ENCODE results near the gene ROS1.
A peak's percentile ranks its signal among the peaks of the same experiment; 100 is the strongest.
"Not testable (repeated sequence)": the region's sequence is repeated elsewhere in the genome, so short reads cannot be mapped to it uniquely, and the experiment has no call there.

Gene ROS1

DNA sequence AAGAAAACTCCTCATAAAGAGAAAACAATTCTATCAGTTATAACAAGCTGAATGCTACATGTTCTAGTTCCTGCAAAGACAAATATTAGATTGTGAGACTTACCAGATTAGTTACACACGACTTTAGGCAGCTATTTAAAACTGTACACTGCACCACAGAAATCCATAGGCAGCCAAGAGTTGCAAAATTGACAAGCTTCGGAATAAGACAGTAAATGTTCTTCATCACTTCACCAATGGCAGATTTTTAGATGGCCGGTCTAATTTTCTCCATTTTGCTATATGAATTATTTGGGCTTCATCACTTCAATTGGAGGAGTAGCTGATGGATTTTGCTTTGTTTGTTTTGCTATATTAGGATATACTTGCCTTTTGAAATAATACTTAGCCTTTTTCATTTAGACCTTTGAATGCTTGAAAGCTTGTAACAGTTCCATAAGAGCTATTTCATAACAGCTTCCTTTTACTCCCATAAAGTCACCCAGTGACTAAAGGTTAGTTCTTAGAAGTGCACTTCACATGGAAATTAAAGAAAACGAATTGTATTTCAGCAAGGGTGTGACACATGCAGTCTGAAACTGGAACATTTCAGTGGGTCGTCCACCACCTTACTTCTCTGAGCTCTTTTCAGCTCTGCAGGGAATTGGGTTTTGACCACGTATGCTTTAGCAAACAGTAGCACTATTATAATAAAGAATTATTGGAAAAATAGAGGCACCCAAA, at the start of gene ROS1:
ROS1 (minus strand) TSS at position 512 of the 723 bp plus-strand sequence; CDS start at position 226, 286 bp downstream.
- no peak for DNase-seq (ENCODE audit: low read depth)

DNA sequence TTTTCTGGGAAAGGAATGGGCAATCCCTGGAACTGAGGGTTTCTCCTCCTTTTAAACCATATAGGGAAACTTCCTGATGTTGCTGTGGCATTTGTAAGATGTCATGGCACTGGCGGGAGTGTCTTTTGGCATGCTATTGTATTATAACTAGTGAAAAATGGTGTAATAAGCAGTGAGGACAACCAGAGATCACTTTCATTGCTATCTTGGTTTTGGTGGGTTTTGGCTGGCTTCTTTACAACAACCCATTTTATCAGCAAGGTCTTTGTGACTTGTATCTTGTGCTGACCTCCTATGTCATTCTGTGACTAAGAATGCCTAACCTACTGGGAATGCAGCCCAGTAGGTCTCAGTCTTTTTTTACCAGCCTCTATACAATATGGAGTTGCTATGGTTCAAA, 47.7 kb upstream of the ROS1 start:
- DNase-seq (ENCODE audit: low read depth): no peak

DNA sequence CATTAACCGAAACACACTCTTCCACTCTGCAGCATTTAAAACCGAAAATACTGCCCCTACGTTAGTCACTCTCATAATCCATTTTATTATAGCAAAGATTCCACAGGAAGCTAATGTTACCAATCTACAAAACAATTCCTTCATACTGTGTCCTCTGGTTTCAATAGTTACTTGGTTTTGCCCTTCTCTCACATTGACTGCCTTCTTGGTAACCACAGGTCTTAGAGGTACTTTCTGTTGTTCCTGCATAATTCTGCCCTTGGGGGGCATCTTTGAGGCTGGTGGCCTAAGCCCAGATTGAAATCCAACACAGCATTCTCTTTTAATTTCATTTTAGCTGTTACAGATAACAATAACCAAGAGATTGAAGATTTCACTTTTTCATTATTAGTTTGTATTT, 46.9 kb upstream of the ROS1 start:
- DNase-seq (ENCODE audit: low read depth): no peak

DNA sequence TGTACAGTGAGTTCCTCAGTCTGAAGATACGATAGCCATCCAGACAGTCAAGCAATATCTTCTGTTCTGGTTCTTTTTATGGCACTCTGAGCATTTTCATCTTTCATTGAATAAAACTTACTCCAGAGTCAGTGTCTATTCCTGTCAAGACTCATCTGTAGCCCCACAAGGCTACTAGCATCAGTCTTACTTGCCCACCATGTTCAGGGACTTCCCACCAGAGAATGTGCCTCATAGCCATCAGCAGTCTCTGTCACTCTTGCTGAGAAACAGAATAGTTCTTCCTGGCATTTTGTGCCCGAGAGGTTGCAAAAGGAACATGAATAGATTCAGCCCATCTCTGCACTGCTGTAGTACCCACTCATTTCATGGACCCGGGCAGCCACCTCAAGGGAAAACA, 44.0 kb upstream of the ROS1 start:
- DNase-seq (ENCODE audit: low read depth): no peak

DNA sequence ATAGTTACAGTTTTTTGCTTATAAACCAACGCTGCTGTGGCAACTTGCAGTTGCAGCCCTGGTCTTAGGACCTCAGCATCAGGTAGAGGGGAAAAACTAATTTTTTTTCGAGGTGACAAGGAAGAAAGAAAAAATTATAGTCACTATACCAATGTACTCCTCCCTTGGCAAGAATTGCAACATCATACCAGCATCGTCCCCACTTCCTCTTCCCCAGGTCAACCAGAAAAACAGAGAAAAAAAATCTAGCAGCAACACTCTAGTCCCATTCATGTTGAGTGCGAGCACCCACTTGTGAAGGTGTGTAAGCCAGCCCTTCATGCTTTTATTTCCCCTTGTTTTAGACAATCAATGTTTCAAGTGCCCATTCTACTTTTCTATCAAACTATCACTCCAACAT, 43.6 kb upstream of the ROS1 start:
- no peak for DNase-seq (ENCODE audit: low read depth)

DNA sequence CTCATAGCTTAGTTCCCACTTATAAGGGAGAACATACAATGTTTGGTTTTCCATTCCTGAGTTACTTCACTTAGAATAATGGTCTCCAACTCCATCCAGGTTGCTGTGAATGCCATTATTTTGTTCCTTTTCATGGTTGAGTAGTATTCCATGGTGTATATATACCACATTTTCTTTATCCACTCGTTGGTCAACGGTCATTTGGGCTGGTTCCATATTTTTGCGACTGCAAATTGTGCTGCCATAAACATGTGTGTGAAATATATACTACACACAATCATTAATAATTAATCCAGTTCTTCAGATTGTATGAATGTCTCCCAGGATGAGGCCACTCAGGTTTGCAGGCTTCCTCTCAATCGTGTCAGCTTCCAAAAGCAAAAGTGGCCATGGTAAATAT, 42.8 kb upstream of the ROS1 start:
- DNase-seq (ENCODE audit: low read depth): not testable (repeated sequence)

DNA sequence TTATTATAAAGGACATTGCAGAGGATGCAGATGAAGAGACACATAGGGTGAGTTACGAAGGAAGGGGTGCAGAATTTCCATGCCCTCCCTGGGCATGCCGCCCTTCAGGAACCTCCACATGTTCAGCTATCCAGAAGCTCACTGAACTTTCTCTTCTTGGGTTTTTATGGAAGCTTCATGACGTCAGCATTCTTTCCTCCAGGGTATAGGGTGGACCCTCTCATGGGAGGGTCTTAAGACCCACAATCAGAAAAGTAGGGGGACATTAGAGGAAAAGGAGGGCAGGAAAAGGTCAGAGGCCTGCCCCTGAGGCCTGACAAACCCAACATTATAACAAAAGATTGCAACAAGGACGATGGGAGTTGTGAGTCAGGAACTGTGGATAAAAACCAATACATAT, 42.1 kb upstream of the ROS1 start:
- DNase-seq (ENCODE audit: low read depth): no peak

DNA sequence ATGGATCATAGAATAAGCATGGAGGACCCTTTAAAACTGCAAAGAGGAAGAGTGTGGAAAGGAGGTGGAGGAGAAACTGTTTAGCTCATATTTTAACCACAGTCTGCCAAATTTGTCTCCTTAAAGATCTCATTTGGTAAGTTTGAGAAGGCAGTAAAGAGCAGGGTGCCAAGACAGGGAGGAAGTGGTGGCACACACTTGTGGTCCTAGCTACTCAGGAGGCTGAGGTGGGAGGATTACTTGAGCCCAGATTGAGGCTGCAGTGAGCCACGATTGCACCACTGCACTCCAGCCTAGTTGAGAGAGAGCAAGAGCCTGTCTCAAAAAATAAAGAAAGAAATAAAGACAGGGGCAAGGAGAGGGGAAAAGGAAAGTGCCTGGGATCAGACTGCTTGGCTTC, 39.9 kb upstream of the ROS1 start:
- no peak for DNase-seq (ENCODE audit: low read depth)

DNA sequence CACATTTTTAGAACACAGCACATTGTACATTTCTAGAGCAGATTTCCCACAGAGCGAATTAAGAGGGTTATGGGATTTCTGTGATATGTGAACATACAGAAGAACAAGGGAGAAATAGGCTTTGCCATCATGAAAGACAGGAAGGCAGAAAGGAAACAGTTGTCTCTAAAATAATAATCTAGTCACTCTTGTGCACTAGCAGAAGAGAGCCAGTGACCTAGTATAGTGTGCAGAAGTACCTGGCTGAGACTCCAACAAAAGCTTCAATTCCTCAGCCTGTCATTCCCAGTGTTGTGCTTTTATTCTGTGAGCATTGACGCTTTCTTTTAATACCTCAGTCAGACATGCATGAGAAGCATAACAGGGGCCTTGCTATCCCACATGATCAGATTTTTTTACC, 39.0 kb upstream of the ROS1 start:
- DNase-seq (ENCODE audit: low read depth): no peak

DNA sequence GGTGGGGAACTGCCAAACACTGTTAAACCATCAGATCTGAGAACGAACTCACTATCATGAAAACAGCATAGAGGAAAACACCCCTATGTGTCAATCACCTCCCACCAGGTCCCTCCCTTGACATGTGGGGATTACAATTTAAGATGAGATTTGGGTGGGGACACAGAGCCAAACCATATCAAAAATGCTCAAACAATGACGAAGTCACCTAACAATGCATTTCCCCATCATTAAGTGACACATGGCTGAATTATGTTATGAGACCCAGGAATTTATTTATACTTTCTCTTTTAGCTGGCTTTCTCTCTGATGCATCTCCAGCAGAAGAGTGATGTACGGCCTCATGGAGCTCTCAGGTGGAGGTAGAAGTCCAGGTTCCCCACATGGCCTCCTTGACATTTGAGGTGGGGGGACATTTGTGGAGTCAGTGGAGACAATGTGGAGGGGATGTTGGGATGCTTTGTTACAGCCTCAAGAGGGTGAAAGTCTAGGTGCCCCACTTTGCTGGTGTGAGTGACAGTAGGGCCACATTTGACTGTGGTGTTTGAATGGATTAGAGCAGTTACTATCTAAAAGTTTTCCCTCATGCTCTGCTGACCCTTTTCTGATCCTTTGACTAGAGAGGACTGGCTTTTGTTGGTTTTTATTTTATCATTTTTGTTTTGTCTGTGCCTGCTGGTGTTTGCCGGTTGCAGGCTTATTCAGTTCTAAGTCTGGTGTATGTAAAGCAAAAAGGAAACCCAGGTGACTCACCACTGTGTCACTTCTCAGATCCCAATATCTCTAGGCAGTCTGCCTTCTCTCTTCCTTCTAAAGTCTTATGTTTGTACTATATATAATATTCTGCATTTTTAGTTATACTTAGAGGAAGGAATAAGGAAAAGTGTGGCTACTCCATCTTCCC, 38.3 kb upstream of the ROS1 start:
- DNase-seq (ENCODE audit: low read depth): no peak

DNA sequence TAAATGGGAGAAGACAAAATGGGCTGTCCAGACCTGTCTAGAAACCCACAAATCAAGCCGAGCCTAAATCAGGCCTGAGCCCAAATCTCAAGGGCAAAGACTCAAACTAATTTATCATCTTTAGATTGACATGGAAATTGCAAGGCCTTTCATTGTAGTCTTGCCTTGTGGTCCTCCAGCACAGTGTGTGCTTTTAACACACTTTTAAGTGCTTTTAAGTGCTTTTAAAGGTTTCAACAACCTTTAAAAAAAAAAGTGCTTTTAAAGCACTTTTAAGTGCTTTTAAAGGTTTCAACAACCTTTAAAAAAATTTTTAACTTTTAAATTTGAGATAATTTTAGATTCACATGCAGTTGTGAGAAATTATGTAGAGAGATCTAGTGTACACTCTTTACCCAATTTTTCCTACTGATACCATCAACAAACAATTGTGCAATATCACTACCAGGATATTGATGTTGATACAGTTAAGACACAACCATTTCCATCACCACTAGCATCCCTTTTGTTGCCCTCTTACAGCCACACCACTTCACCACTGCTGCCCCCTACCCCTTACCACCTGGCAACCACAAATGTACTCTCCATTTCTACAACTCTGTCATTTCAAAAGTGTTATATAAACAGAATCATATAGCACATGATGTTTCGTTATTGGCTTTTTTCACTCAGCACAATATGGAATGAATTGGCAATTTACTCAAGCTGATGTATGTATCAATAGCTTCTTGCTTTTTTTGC, 33.6 kb upstream of the ROS1 start:
- DNase-seq (ENCODE audit: low read depth): no peak

DNA sequence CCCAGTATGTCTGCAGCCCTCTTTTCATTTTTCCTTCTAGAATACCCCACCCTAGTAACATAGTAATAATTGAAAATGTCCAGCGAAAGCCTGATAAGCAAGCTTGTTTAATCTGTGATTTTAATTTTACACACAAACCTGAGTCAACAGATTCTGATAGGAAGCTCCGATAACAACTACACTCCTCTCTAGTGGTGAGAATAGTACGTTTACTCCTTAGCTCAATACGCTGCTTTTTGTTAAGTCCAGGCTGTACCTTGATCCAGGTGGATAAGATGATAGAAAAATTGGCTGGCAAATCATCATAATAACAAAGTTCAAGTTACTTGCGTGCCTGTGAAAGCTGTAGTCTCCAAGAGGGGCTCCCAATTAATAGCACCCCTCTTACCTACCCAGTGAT, 31.3 kb upstream of the ROS1 start:
- no peak for DNase-seq (ENCODE audit: low read depth)

DNA sequence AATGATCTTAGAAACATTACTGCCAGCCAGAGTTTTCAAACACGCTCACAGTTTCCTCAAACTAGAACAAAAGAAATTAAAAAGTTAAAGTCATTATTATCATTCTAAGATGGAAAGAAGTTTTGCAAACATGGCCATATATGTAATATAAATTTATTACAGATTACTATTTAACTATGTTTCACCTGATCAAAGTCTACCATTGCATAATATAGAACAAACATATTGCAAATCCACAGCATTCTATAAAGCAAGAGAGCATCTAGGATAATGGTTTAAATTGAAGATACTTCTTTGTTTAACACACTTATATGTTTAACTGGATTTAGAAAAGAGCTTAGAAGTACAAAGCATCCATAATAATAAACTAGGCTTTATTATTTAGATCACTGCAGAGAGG, 30.5 kb upstream of the ROS1 start:
- DNase-seq (ENCODE audit: low read depth): no peak

DNA sequence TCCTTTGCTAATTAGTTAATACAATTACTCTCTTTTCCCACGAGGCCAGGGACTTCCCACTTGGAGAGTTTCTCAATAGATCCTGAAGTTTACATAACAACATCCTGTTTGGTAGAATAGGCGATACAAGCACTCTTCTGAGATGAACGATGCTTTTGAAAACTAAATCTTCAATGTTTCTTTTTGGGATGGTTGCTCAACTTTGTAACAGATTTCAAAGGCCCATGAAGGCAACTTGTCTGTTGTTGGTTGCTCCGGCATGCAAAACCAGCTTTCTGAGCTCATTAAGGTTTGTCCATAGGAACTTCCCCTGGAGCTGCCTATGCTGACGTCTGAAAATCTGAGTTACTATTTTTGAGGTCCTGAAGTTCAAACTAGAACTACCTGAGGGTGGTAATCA, 25.9 kb upstream of the ROS1 start:
- no peak for DNase-seq (ENCODE audit: low read depth)

DNA sequence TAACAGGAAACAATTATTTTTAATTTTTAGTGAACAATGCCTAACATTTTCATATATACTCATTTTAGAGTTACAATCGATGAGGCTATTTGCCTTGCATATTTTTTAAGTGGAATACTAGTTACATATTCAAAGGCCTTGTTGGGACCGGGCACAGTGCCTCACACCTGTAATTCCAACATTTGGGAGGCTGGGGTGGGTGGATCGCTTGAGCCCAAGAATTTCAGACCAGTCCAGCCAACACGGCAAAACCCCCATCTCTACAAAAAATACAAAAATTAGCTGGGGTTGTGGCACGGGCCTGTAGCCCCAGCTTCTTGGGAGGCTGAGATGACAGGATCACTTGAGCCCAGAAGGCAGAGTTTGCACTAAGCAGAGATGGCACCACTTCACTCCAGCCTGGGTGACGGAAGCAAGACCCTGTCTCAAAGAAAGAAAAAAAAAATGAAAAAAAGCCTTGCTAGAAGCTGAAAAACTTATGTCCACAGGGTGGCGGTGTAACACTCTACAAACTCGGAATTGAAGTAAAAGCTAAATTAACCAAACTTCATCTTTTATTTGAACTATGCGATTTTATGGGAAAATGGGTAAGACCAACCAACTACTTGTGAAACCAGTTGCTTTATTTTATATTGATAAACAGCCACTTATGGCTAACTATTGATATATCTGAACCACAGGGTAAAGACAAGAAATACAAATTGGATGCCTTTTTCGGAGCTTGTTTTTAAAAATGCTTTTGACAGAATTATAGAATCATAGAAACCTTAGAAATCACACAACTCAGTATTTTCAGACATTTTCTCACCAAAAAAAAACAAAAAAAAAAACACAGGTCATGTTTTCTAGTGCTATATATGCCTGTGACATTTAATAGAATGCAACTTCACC, 24.1 kb upstream of the ROS1 start:
- peak; percentile 26 for DNase-seq (ENCODE audit: low read depth)

DNA sequence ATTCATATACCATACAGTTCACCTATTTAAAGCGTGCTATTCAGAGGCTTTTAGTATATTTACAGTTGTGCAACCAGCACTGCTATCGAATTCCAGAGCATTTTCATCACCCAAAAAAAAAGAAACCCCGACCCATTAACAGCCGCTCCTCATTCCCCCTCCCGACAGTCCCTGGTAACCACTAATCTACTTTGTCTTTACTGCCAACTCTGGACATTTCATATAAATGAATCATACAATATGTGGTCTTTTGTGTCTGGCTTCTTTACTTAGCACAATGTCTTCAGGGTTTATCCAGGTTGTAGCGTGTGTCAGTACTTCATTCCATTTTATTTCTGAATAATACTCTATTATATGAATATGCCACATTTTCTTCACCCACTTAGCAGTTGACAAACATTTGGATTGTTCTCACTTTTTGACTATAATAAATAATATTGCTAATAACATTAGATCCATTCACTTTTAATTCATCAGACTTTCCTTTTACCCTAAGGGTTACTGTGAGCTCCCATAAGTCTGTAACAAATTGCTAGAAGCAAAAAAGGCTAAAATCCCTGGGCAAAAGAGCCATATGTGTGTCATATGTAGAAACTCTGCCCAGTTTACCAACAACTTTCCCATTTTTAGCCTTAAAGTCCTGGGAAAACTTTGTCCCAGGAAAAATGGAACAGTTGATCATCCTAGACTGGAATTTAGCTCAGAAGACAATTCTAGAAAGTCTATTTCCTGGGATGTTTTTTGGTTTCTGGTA, 23.2 kb upstream of the ROS1 start:
- DNase-seq (ENCODE audit: low read depth): no peak

DNA sequence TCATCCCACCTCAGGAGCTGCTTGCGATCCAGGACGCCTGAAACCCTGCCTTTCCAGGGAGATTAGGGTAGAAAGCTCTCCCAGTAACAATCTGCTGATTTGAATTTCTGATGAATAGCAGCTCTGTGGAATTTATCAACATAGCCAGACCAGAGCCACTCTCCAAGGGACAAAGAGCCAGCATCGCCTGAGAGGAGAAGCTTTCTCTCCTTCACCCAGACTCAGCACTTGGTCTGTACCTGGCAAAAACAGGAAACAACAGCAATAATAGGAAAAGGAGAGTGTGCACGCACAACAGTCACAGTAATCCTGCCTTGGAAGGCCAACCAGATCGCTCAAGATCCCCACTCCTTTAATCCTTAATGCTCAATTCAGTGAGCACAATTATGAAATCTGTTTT, 22.3 kb upstream of the ROS1 start:
- DNase-seq (ENCODE audit: low read depth): no peak

DNA sequence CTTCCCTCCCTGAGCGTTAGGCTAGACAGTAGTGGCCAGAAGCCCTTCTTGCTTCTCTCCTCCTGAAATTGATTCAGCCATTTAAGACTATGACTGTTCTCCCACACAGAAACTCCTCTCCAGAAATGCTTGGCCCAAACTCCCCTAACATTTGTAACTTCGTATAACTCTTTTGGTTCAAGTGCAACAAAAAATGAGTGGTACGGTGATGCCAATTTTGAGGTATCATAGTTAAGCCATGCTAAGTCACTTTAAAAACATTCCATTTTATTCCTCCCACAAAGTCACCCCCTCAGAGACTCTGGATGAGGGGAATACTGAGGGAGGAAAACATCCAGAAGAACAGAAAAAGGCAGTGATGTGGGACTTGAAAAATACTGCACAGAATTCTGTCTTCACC, 21.1 kb upstream of the ROS1 start:
- DNase-seq (ENCODE audit: low read depth): no peak

DNA sequence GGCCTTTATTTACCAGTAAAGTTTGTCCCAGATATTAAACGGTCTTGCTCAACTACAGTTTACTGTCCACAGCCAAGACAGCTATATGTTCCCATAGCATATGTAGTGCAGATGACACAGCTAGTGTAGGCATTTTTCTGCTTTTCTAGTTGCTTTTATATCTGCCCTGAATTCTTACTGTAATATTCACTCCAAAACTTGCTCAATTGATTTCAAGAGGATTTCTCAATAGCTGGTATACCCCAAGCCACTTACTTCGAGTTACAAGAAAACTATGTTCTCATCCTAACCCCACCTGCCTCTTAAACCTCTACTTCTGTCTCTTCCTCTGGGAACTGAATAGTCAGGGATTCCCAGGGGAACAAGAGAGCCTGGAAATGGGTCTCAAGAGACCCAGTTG, 18.9 kb upstream of the ROS1 start:
- no peak for DNase-seq (ENCODE audit: low read depth)

DNA sequence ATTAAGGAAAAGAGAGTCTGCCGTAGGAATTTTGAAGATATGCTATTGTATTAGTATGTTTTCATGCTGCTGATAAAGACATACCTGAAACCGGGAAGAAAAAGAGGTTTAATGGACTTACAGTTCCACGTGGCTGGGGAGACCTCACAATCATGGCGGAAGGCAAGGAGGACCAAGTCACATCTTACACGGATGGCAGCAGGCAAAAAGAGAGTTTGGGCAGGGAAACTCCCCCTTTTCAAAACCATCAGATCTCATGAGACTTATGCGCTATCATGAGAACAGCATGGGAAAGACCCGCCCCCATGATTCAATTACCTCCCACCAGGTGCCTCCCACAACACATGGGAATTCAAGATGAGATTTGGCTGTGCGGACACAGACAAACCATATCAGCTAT, 16.6 kb upstream of the ROS1 start:
- not testable (repeated sequence) for DNase-seq (ENCODE audit: low read depth)

DNA sequence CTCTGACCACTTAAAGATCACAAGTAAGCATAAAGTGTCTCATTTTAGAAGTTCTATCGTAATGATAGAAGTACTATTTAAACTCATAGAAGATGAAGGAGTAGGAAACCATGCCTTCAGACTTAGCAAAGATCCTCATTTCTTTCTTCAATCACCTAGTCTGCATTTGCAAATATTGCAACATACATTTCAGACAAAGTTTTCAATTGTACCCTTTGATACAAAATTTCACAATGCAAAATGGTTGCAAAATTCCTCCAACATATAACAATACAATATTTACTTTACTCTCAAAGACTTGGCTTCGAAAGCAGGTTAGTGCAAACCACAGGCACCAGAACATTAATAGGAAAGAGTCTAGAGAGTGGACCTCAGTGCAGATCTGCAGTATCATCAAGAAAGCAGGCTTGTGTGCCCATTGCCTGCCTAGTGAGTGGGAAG, 16.1 kb upstream of the ROS1 start:
- DNase-seq (ENCODE audit: low read depth): no peak

Data from activated T-cell treated with anti-CD3 and anti-CD28 coated beads for 48 hours (primary cell).